HG03575 (cell line): Measurements from ENCODE around the gene NR5A1.

ENCODE experiments used
- ATAC-seq: cut with Tn5 transposase; IDR thresholded peaks from one replicate; pipeline ENCODE4 v1.9.1; 2021; ENCODE audit not compliant: unreplicated experiment, insufficient number of reproducible peaks, low FRiP score; ENCODE audit errors: extremely low read depth

Gene NR5A1

GRCh38 chr9:124487260-124488182 lies 19.7 kb downstream of the NR5A1 start:
- ATAC-seq = no peak

- no peak for ATAC-seq
These were observed 20.4 kb downstream of the NR5A1 start for GRCh38 chr9:124486778-124487259.

GRCh38 chr9:124485936-124486335 lies 21.3 kb downstream of the NR5A1 start:
- ATAC-seq = no peak

GRCh38 chr9:124485201-124485600 lies 22.0 kb downstream of the NR5A1 start:
- no peak for ATAC-seq

- ATAC-seq = no peak
These were observed 23.7 kb downstream of the NR5A1 start for GRCh38 chr9:124483481-124483880.

GRCh38 chr9:124482431-124483031 lies 24.7 kb downstream of the NR5A1 start:
- ATAC-seq = no peak

- ATAC-seq = no peak
These were observed 26.1 kb downstream of the NR5A1 start for GRCh38 chr9:124481115-124481514.

- no peak for ATAC-seq
These were observed 26.6 kb downstream of the NR5A1 start for GRCh38 chr9:124480621-124480981.

GRCh38 chr9:124479947-124480620 lies 27.1 kb downstream of the NR5A1 start:
- ATAC-seq = no peak

GRCh38 chr9:124479371-124479770 lies 27.8 kb downstream of the NR5A1 start:
- ATAC-seq = no peak

- no peak for ATAC-seq
These were observed 28.8 kb downstream of the NR5A1 start for GRCh38 chr9:124478354-124478753.

GRCh38 chr9:124477648-124478285 lies 29.4 kb downstream of the NR5A1 start:
- ATAC-seq = no peak

- no peak for ATAC-seq
These were observed 30.0 kb downstream of the NR5A1 start for GRCh38 chr9:124477211-124477647.

- ATAC-seq = no peak
These were observed 31.1 kb downstream of the NR5A1 start for GRCh38 chr9:124475868-124476690.

- no peak for ATAC-seq
These were observed 31.9 kb downstream of the NR5A1 start for GRCh38 chr9:124475158-124475867.

GRCh38 chr9:124474151-124474550 lies 33.0 kb downstream of the NR5A1 start:
- no peak for ATAC-seq

- ATAC-seq = no peak
These were observed 33.9 kb downstream of the NR5A1 start for GRCh38 chr9:124473310-124473709.

GRCh38 chr9:124472770-124473169 lies 34.4 kb downstream of the NR5A1 start:
- ATAC-seq = no peak
